Liver (tissue), 9 donors: Measurements from ENCODE around the gene VWA3B. TPM values are rescaled to one million over a fixed set of nuclear protein-coding genes. Genes with fewer than 3 reads are reported as not detected.

Experiments used
- DNase-seq: peaks from one replicate; pipeline ENCODE4 v3.0.0-alpha.2; 2017; ENCODE audit warnings: low spot score
- H3K27ac ChIP-seq, 2 donors: one replicate each; pipeline ENCODE4 v1.7.0; 2013; ENCODE audit warnings: inconsistent platforms in 2 of 2, low read length in 2 of 2, control low read depth in 1 of 2, low read depth in 1 of 2, mild to moderate bottlenecking in 1 of 2
- H3K27me3 ChIP-seq, 4 donors: one replicate each; pipeline versions ENCODE4 v1.6.1 to v1.7.0; 2013; ENCODE audit warnings: low read length in 3 of 4, inconsistent platforms in 1 of 4, mild to moderate bottlenecking in 1 of 4, moderate library complexity in 1 of 4; ENCODE audit not compliant: control insufficient read depth in 4 of 4, insufficient read depth in 4 of 4
- H3K36me3 ChIP-seq, 4 donors: one replicate each; pipeline versions ENCODE4 v1.6.1 to v1.7.0; 2013; ENCODE audit warnings: low read length in 3 of 4, mild to moderate bottlenecking in 3 of 4, low read depth in 1 of 4, moderate library complexity in 1 of 4; ENCODE audit not compliant: control insufficient read depth in 4 of 4, insufficient read depth in 3 of 4
- H3K4me1 ChIP-seq, 4 donors: one replicate each; pipeline versions ENCODE4 v1.6.1 to v1.7.0; 2013; ENCODE audit warnings: low read length in 3 of 4, mild to moderate bottlenecking in 3 of 4, moderate library complexity in 1 of 4; ENCODE audit not compliant: control insufficient read depth in 4 of 4, insufficient read depth in 4 of 4
- H3K4me3 ChIP-seq, 3 donors: one replicate each; pipeline versions ENCODE4 v1.6.1 to v1.7.0; 2013; ENCODE audit warnings: low read length in 3 of 3, control low read depth in 1 of 3, low read depth in 1 of 3, mild to moderate bottlenecking in 1 of 3
- H3K9ac ChIP-seq, 2 donors: one replicate each; pipeline ENCODE4 v1.7.0; 2013; ENCODE audit warnings: low read length in 2 of 2, mild to moderate bottlenecking in 2 of 2, moderate library complexity in 2 of 2, control low read depth in 1 of 2, low read depth in 1 of 2
- H3K9me3 ChIP-seq, 4 donors: one replicate each; pipeline versions ENCODE4 v1.6.1 to v1.7.0; 2013; ENCODE audit warnings: low read length in 3 of 4; ENCODE audit not compliant: control insufficient read depth in 4 of 4
- SP1 ChIP-seq: IDR thresholded peaks from 2 replicates; pipeline ENCODE4 v1.6.1; 2018; ENCODE audit warnings: antibody characterized with exemption, mild to moderate bottlenecking
- WGBS: extraction: QIAGEN DNeasy Blood & Tissue Kit; methylation state at CpG from one replicate; pipeline ENCODE4 v1.1.7; 2013; 5-methylcytosine and 5-hydroxymethylcytosine counted together
- polyA plus RNA-seq, 2 donors: library from polyadenylated mRNA; stranded (reverse) in 1 of 2; unstranded in 1 of 2; fragments of 200-250 nt in 1 of 2; fragments of >200 nt in 1 of 2; fragmentation: Nextera tagmentation in 1 of 2; extraction: Ambion mirVana in 1 of 2; gene quantifications; one replicate each; pipeline versions ENCODE4 v1.2.1 to v1.2.3, GENCODE V29; 2013 to 2015
- total RNA-seq, 2 donors: library from RNA; depleted of rRNA; stranded (reverse); fragments of >200 nt; gene quantifications; one replicate each; pipeline ENCODE4 v1.2.3, GENCODE V29; 2014
- donor health status: healthy.
- donor health status: healthy.
- donor health status: healthy.
- donor health status: healthy.
- donor health status: healthy.

Gene VWA3B
- total and polyA plus RNA-seq, 4 donors = 0.08 TPM; not detected in 3

- no peaks in the 10 kb centered on the region for H3K9me3 ChIP-seq
- whole genome bisulfite sequencing = 91% methylated on average over 1 of the region's 1 CpG
- no peak overlapping the region for H3K4me3 ChIP-seq
- H3K4me1 ChIP-seq = no peaks in the 10 kb centered on the region
- H3K27ac ChIP-seq = no peak overlapping the region
- no peaks in the 10 kb centered on the region for H3K36me3 ChIP-seq
- no peaks in the 10 kb centered on the region for H3K27me3 ChIP-seq
- no peak for TF ChIP-seq SP1
- no peak for DNase-seq
- no peak overlapping the region for H3K9ac ChIP-seq
Measured at GRCh38 chr2:98359986-98360385, 273.0 kb downstream of the VWA3B start.

Other genes starting within 250 kb of the VWA3B start
- gene TMEM131, start 91.2 kb upstream of the VWA3B start, total RNA-seq = 10 to 100 TPM; 15.3 to 22.8 TPM
- 1 to 10 TPM; 6.1 to 7.0 TPM for gene TMEM131, start 91.2 kb upstream of the VWA3B start, polyA plus RNA-seq